Mononuclear cell (primary cell): Measurements from ENCODE around the gene VAMP1. TPM values are rescaled to one million over a fixed set of nuclear protein-coding genes. Genes with fewer than 3 reads are reported as not detected.
"Not testable (repeated sequence)": the region's sequence is repeated elsewhere in the genome, so short reads cannot be mapped to it uniquely, and the experiment has no call there.

ENCODE experiments used
- H3K27me3 ChIP-seq: 2 replicates; pipeline ENCODE4 v1.6.0; 2011; ENCODE audit warnings: low read length, control low read depth; ENCODE audit not compliant: insufficient read depth
- H3K4me1 ChIP-seq: 2 replicates; pipeline ENCODE4 v1.5.1; 2011; ENCODE audit warnings: mild to moderate bottlenecking, low read length, control low read depth; ENCODE audit not compliant: insufficient read depth
- H3K4me3 ChIP-seq: 2 replicates; pipeline ENCODE4 v1.5.1; 2011; ENCODE audit warnings: mild to moderate bottlenecking, low read length, moderate library complexity
- H3K9me3 ChIP-seq: 2 replicates; pipeline ENCODE4 v1.5.1; 2011; ENCODE audit warnings: low read depth, mild to moderate bottlenecking, control low read depth, low read length
- total RNA-seq: library from RNA; depleted of rRNA; stranded (reverse); fragments of >200 nt; gene quantifications from one replicate; pipeline ENCODE4 v1.2.3, GENCODE V29; 2012

VAMP1 gene
- 13.9 TPM for total RNA-seq

GRCh38 chr12:6470375-6471163 is at the start of gene VAMP1:
TSS of gene VAMP1 (minus strand) at chr12:6470677. CDS start at chr12:6470531, 146 bp downstream.
- Histone ChIP-seq H3K9me3 (no peaks in the 10 kb centered on the region), H3K4me1 (peaks cover 46% of the 10 kb centered on the region), H3K27me3 (no peaks in the 10 kb centered on the region), H3K4me3 (peak within 1 kb of the TSS; percentile 77)

GRCh38 chr12:6520186-6520585 is 49.7 kb upstream of the VAMP1 start:
- H3K4me3 ChIP-seq: no peak overlapping the region
- H3K27me3 ChIP-seq: no peaks in the 10 kb centered on the region
- H3K4me1 ChIP-seq: no peaks in the 10 kb centered on the region
- no peaks in the 10 kb centered on the region for H3K9me3 ChIP-seq

- Histone ChIP-seq H3K4me1 (no peaks in the 10 kb centered on the region), H3K27me3 (no peaks in the 10 kb centered on the region), H3K9me3 (no peaks in the 10 kb centered on the region), H3K4me3 (no peak overlapping the region)
Measured at GRCh38 chr12:6508087-6508486, 37.6 kb upstream of the VAMP1 start.

- Histone ChIP-seq H3K4me1 (no peaks in the 10 kb centered on the region), H3K4me3 (no peak overlapping the region), H3K27me3 (no peaks in the 10 kb centered on the region), H3K9me3 (no peaks in the 10 kb centered on the region)
Measured at GRCh38 chr12:6507102-6507998, 36.9 kb upstream of the VAMP1 start.

GRCh38 chr12:6500466-6500865 is 30.0 kb upstream of the VAMP1 start:
- no peak overlapping the region for H3K4me3 ChIP-seq
- peaks cover 14% of the 10 kb centered on the region for H3K4me1 ChIP-seq
- H3K9me3 ChIP-seq: no peaks in the 10 kb centered on the region
- no peaks in the 10 kb centered on the region for H3K27me3 ChIP-seq

- peaks cover 33% of the 10 kb centered on the region for H3K4me1 ChIP-seq
- not testable (repeated sequence) for H3K27me3 ChIP-seq, H3K4me3 ChIP-seq, H3K9me3 ChIP-seq
Measured at GRCh38 chr12:6497291-6497690, 26.8 kb upstream of the VAMP1 start.

GRCh38 chr12:6494968-6495367 is 24.5 kb upstream of the VAMP1 start:
- H3K4me1 ChIP-seq: peaks cover 35% of the 10 kb centered on the region
- H3K4me3 ChIP-seq: no peak overlapping the region
- H3K27me3 ChIP-seq: no peaks in the 10 kb centered on the region
- no peaks in the 10 kb centered on the region for H3K9me3 ChIP-seq

GRCh38 chr12:6494258-6494743 is 23.8 kb upstream of the VAMP1 start:
- peak overlapping the region; percentile 88 for H3K4me3 ChIP-seq
- H3K9me3 ChIP-seq: no peaks in the 10 kb centered on the region
- H3K4me1 ChIP-seq: peaks cover 35% of the 10 kb centered on the region
- H3K27me3 ChIP-seq: no peaks in the 10 kb centered on the region

- peak within 1 kb of the TSS; percentile 88 for H3K4me3 ChIP-seq
- no peaks in the 10 kb centered on the region for H3K9me3 ChIP-seq
- peaks cover 35% of the 10 kb centered on the region for H3K4me1 ChIP-seq
- no peaks in the 10 kb centered on the region for H3K27me3 ChIP-seq
Measured at GRCh38 chr12:6493497-6494257, 23.2 kb upstream of the VAMP1 start, which contains the start of gene NCAPD2. TSS of gene NCAPD2 (plus strand) at chr12:6494102. CDS start at chr12:6495099, 997 bp downstream.

GRCh38 chr12:6492838-6493496 is 22.5 kb upstream of the VAMP1 start, which contains the start of gene MRPL51:
TSS of gene MRPL51 (minus strand) at chr12:6493262. CDS start at chr12:6493136, 126 bp downstream.
- Histone ChIP-seq H3K9me3 (no peaks in the 10 kb centered on the region), H3K4me3 (peak within 1 kb of the TSS; percentile 88), H3K27me3 (no peaks in the 10 kb centered on the region), H3K4me1 (peaks cover 35% of the 10 kb centered on the region)

GRCh38 chr12:6490673-6491072 is 20.2 kb upstream of the VAMP1 start:
- not testable (repeated sequence) for H3K9me3 ChIP-seq, H3K4me3 ChIP-seq, H3K27me3 ChIP-seq
- peaks cover 23% of the 10 kb centered on the region for H3K4me1 ChIP-seq

GRCh38 chr12:6489449-6489848 is 19.0 kb upstream of the VAMP1 start:
- H3K9me3 ChIP-seq: no peaks in the 10 kb centered on the region
- H3K4me3 ChIP-seq: no peak overlapping the region
- no peaks in the 10 kb centered on the region for H3K27me3 ChIP-seq
- H3K4me1 ChIP-seq: peaks cover 11% of the 10 kb centered on the region

- Histone ChIP-seq H3K27me3 (no peaks in the 10 kb centered on the region), H3K4me1 (peaks cover 8% of the 10 kb centered on the region), H3K4me3 (no peak overlapping the region), H3K9me3 (no peaks in the 10 kb centered on the region)
Measured at GRCh38 chr12:6488240-6488639, 17.8 kb upstream of the VAMP1 start.

- Histone ChIP-seq H3K9me3 (no peaks in the 10 kb centered on the region), H3K4me1 (no peaks in the 10 kb centered on the region), H3K27me3 (no peaks in the 10 kb centered on the region), H3K4me3 (no peak overlapping the region)
Measured at GRCh38 chr12:6478416-6478815, 7.9 kb upstream of the VAMP1 start.
